Kidney (tissue), 14 donors: Measurements from ENCODE around the gene RIC3. TPM values are rescaled to one million over a fixed set of nuclear protein-coding genes. Genes with fewer than 3 reads are reported as not detected.

ENCODE experiments used
- DNase-seq, 5 donors: peaks; one replicate each; pipeline ENCODE4 v3.0.0-alpha.2; 2013 to 2020
- FAIRE-seq: peaks from 2 replicates; lab custom pipeline; 2012; peaks lifted over from hg19 to GRCh38; lab: Jason Lieb, UNC
- H3K27ac ChIP-seq, 2 donors: one replicate each; pipeline ENCODE4 v1.7.0; 2013; ENCODE audit warnings: low read depth in 2 of 2, low read length in 2 of 2, inconsistent platforms in 1 of 2
- H3K27me3 ChIP-seq: one replicate; pipeline ENCODE4 v1.7.1; 2013; ENCODE audit warnings: low read length, inconsistent platforms; ENCODE audit not compliant: control insufficient read depth, insufficient read depth
- H3K36me3 ChIP-seq, 3 donors: one replicate each; pipeline versions ENCODE4 v1.7.0 to v1.7.1; 2013; ENCODE audit warnings: low read length in 3 of 3, control low read depth in 1 of 3, inconsistent platforms in 1 of 3; ENCODE audit not compliant: insufficient read depth in 3 of 3, control insufficient read depth in 2 of 3
- H3K4me1 ChIP-seq, 3 donors: one replicate each; pipeline versions ENCODE4 v1.7.0 to v1.7.1; 2013; ENCODE audit warnings: low read length in 3 of 3, inconsistent platforms in 1 of 3, low read depth in 1 of 3; ENCODE audit not compliant: control insufficient read depth in 2 of 3, insufficient read depth in 2 of 3
- H3K4me3 ChIP-seq, 3 donors: one replicate each; pipeline versions ENCODE4 v1.7.0 to v1.8.1; 2013; ENCODE audit warnings: low read length in 3 of 3, control low read depth in 1 of 3, inconsistent platforms in 1 of 3
- H3K9ac ChIP-seq, 3 donors: one replicate each; pipeline versions ENCODE4 v1.7.0 to v1.7.1; 2013; ENCODE audit warnings: low read length in 3 of 3, control low read depth in 1 of 3, inconsistent platforms in 1 of 3
- H3K9me3 ChIP-seq, 3 donors: one replicate each; pipeline versions ENCODE4 v1.7.0 to v1.7.1; 2013; ENCODE audit warnings: low read length in 3 of 3, control low read depth in 1 of 3, inconsistent platforms in 1 of 3; ENCODE audit not compliant: control insufficient read depth in 2 of 3, insufficient read depth in 1 of 3
- CTCF ChIP-seq: IDR thresholded peaks from 3 replicates; pipeline ENCODE4 v1.5.1; 2012; ENCODE audit warnings: mild to moderate bottlenecking, moderate library complexity, borderline replicate concordance; ENCODE audit not compliant: insufficient read depth; ENCODE audit errors: extremely low read depth
- intact Hi-C: fragments of 100-400 bp; cut with DNase I; formaldehyde crosslinking; loops from one replicate; pipeline ENCODE4 v1.11.1; 2022
- polyA plus RNA-seq: library from polyadenylated mRNA; stranded (reverse); fragments of 350-450 nt; fragmentation: Illumina TruSeq; extraction: RNeasy Lipid Tissue Mini Kit (QIAGEN cat#74804); gene quantifications from one replicate; pipeline ENCODE4 v1.2.3, GENCODE V29; 2014; ENCODE audit warnings: low read depth, low replicate concordance; ENCODE audit not compliant: insufficient read depth
- total RNA-seq: library from RNA; stranded (reverse); fragmentation: NEBNext Ultra II Directional; extraction: Animal tissue kit (Norgen Biotek cat#: 25700); gene quantifications from one replicate; pipeline ENCODE4 v1.2.1, GENCODE V29; 2021
- donor health status: control.
- donor health status: control.
- donor health status: control.
- donor health status: control.
- donor health status: control.
- donor health status: DM: yes; HTN: yes; CAD: no.
- donor health status: Normal renal cell carcinoma (clear cell type).

The RIC3 gene
- total and polyA plus RNA-seq, 2 donors from 2014 or later = 10.5 to 30.7 TPM

GRCh38 chr11:8066911-8067455 is 101.8 kb downstream of the RIC3 start:
- Histone ChIP-seq H3K36me3 (no peaks in the 10 kb centered on the region), H3K4me3 (no peak overlapping the region), H3K27me3 (no peaks in the 10 kb centered on the region), H3K9me3 (no peaks in the 10 kb centered on the region), H3K27ac (no peak overlapping the region), H3K9ac (no peak overlapping the region), H3K4me1 (peaks cover 0 to 39% (median 30%) of the 10 kb centered on the region in 3 donors)
- FAIRE-seq = no peak
- DNase-seq = no peak
- no peak for TF ChIP-seq CTCF
- intact Hi-C loops = no loop called here

GRCh38 chr11:8066036-8066910 is 102.6 kb downstream of the RIC3 start:
- peaks cover 0 to 42% (median 30%) of the 10 kb centered on the region in 3 donors for H3K4me1 ChIP-seq
- no peak for TF ChIP-seq CTCF
- no peaks in the 10 kb centered on the region for H3K9me3 ChIP-seq
- DNase-seq (no peak), FAIRE-seq (no peak)
- H3K27me3 ChIP-seq = no peaks in the 10 kb centered on the region
- intact Hi-C loops = no loop called here
- peak overlapping the region in 1 of 2 donors; percentile 29 for H3K27ac ChIP-seq
- H3K36me3 ChIP-seq = no peaks in the 10 kb centered on the region
- no peak overlapping the region for H3K9ac ChIP-seq
- no peak overlapping the region for H3K4me3 ChIP-seq

DNA sequence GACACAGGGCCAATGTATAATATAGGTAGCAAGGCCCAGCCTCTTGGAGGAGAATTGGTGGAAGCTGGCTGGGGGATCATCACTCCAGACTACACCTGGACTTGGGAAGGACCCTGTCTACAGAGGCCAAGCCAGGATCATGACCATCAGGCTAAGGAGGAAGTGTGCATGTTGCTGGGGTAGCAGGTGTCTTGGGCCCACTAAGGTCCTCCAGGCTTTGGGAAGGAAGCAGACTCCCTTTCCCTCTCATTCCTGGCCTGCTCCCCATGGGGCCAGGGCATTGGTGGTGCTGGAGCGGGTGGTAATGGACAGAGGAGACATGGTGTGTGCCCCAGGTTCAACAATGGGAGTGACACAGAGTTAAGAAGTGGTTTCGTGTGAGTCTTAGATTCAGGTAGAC is 103.8 kb downstream of the RIC3 start:
- TF ChIP-seq CTCF = no peak
- Histone ChIP-seq H3K36me3 (no peaks in the 10 kb centered on the region), H3K9ac (no peak overlapping the region), H3K4me3 (no peak overlapping the region), H3K9me3 (no peaks in the 10 kb centered on the region), H3K4me1 (peaks cover 0 to 46% (median 34%) of the 10 kb centered on the region in 3 donors), H3K27ac (no peak overlapping the region), H3K27me3 (no peaks in the 10 kb centered on the region)
- intact Hi-C loops = no loop called here
- DNase-seq (no peak), FAIRE-seq (no peak)
